T follicular helper cell (primary cell): Measurements from ENCODE around the gene MGME1.
"Not testable (repeated sequence)": the region's sequence is repeated elsewhere in the genome, so short reads cannot be mapped to it uniquely, and the experiment has no call there.

Experiments used
- DNase-seq: peaks from one replicate; pipeline ENCODE4 v3.0.0-alpha.2; 2020; ENCODE audit warnings: low read depth

Gene MGME1

DNA sequence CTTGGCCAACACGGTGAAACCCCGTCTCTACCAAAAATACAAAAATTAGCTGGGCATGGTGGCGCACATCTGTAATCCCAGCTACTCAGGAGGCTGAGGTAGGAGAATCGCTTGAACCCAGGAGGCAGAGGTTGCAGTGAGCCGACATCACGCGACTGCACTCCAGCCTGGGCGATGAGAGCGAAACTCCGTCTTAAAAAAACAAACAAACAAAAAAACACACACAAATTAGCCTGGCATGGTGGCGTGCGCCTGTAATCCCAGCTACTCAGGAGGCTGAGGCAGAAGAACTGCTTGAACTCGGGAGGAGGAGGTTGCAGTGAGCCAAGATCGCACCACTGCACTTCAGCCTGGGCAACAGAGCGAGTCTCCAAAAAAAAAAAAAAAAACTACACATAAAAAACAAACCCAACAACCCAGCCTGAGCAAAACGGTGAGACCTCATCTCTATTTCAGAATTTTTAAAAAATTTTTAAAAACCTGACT is 8.4 kb upstream of the MGME1 start:
- DNase-seq = not testable (repeated sequence)

DNA sequence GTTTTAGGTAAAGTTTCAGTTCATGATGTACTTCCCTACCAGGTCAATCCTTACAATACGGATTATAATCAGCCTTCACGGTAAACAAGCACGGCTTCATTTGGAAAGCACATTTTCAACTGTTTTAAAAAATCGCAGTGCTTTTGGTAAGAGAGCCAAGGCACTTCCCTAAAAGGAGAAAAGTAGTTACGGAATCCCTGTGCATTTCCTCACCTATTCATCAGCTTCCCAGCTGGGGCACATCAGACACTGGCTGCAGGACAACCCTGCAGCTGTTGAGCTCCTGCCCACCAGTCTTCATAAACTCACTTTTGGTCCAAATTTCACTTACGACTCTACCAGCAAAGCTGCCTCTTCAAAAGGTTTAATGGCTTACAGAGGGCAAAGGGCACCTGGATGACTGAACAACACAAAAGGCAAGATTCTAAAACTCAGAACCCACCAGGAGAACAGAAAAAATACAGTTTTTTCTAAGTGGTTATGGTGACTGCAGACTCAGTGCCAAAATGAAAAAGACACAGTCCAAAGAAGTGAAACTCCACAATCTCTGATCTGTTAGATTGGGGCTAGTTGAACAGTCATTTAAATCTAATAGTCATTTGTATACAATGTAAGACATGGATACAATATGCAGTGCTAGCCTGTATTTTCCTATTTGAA is 7.8 kb upstream of the MGME1 start:
- DNase-seq = no peak

DNA sequence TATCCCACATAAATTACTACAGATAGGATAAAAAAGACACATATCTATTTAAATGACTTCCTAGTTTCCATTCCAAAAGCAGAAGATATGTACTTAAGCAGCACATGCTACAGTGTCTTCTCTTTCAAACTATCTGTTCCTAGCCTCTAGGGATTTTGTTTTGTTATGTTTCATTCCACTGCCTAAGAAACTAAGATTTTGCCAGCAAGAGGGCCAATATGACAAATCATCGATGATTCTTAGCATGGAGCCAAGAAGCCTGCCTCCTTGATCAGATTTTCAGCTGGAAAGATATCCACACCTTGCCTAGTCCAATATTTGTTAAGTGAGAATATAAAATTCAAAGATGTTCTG is 7.3 kb upstream of the MGME1 start:
- DNase-seq = no peak

DNA sequence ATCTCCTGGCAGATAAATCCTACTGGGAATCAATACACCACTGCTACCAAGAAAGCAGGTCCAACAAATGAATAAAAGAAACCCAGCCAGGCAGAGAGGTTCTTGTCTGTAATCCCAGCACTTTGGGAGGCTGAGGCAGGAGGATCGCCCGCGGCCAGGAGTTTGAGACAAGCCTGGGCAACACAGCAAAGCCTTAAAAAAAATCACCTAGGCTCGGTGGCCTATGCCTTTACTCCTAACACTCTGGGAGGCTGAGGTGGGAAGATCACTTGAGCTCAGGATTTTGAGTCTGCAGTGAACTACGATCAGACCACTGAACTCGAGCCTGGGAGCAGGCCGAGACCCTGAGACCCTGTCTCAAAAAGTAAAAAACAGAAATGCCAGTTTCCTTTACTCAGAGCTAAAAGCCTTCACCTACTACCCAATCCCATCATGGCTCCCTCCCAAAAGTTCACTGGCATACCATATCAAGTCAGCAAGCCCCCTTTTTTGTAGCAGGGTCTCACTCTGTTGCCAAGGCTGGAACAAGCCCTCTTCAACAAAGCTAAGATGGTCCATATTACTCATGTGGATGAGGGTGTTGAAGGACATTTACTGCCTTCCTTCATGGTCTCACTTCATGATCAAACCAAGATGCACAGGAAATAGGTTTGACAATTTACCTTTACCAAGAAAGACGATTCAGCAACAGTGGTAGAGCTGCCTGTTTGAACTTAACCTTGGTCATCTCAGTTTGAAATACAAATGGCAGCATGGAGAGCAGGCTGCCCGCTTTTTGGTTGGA is 5.5 kb upstream of the MGME1 start:
- DNase-seq = no peak

DNA sequence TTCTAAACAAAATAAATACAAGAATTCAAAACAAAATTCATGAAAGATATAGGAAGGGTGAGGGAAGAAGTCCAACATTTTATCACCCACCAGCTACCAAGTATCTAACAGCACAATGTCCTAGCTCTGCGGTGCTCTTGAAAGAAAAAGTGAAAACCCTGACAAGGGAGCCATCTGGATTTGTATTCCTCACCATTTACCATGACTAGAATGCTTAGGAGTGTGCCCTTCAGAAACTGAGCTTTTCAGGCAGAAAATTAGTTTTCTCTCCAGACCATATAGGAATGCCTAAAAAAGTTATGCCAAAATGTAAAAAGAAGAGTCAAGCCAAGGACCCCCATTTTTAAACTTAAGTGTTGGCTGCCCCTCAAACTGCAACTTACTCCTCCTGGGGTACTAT is 4.7 kb upstream of the MGME1 start:
- DNase-seq = no peak

DNA sequence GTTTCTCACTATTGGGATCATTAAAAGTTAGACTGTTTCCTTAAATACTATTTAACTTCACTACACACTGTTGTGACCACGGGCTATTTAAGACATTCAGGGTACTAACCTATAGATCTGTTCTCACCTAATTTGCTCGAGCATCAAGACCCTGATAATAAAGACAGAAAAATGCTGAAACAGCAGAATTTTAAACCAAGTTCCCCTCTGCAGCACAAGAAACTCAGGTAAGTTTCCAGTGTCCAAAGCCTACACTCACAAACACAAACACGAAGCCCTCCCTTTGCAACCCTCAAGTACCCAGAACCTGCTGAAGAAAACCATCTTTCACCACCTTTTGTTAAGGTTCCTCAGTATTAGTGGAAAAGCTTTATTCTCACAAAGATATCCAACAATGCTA is 4.2 kb upstream of the MGME1 start:
- DNase-seq = no peak

DNA sequence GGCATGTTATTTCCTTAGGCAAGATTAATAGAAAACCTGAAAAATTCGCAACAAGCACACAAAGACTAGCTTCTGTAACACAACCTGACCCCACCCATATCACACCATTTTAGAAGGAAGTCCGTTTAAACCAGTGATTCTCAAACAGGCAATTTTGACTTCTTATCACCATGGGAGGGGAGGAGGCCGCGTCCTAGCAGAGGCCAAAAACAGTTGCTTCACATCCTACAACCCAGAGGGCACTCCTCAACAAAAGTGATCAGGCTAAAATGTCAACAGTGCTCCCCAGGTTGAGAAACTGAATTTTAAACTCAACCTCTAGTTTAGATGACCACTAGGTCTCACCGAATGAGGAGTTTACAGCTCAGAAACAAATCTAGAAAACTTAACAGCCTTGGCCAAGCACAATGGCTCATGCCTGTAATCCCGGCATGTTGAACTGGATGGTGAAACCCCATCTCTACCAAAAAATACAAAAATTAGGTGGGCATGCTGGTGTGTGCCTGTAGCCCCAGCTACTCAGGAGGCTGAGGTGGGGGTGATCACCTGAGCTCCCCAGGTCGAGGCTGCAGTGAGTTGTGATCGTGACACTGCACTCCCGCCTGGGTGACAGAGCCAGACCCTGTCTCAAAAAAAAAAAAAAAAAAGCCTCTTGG is 3.6 kb upstream of the MGME1 start:
- no peak for DNase-seq

DNA sequence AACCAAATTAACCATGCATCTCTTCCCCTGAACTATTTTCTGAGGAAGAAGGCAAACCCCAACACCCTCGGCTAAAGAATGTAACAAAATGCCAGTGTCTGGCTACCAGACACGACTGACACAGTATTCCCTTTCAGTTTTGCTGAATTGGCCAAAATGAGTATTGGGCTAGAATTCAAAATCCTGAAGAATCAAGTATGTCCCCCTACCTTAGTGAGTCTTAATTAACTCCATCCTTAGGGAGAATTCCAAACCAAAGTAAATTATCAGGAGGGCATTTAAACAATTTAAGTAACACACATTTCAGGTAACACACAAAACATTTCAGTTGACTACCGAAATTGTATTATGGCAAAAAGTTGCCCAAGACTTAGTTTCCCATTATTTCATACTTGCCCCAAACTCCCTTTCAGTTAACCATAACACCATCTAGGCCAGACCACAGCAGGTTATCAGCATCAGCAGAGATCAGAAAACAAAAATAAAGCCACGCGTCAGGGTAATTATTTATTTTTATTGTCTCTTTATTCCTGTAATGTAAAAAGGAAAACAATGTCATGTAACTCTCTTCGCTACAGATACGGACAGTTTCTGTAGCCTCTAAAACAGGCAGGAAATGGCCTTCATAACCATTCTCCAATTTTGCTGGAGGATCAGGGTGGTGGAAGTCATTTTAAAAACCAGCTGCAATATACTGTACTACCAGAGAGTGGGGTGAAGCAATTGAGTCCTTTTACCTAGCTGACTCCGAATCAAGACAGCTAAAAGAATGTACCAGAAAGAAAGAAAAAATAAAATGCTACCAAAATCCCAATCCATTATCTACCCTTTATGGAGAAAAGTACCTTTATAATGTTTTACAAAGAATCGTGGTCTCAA is 2.1 kb upstream of the MGME1 start:
- no peak for DNase-seq

DNA sequence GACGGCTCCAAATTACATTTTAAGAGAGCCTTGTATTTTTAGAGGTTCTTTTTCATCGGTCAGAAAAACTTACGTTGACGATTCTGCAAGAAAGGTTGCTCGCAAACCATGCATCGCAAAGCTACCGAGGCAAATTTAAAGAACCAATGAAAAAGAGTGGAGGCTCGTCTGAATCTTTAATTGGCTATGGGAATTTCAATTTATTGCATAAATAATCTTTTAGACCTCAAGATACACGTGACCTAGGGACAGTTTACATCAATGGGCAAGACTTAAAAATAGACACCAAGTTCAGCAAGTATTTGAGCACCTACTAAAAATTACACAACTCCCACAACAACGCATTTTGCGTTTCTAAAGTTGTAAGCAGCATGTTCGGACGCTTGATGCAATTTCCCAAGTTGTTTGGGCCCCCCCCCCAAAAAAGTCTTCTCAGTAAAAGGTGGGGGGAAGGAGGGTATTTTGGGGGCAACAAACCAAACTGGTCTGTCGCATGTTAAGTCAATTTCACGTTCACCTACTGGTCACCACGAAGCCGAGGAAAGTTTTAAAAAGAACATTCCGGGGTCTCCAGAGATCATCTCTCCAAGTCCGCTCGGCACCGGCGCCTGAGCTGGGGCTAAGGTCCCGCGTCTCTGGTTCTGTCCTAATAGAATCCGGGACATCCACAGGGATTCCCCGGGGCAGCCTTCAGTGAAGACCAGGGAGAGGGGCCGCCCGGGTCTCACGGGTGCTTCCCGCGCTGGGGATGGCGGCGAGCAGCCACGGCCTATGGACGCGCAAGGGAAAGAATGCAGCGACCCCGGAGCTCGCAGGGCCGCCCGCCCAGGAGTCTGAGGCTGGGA is 1.1 kb upstream of the MGME1 start:
- no peak for DNase-seq

DNA sequence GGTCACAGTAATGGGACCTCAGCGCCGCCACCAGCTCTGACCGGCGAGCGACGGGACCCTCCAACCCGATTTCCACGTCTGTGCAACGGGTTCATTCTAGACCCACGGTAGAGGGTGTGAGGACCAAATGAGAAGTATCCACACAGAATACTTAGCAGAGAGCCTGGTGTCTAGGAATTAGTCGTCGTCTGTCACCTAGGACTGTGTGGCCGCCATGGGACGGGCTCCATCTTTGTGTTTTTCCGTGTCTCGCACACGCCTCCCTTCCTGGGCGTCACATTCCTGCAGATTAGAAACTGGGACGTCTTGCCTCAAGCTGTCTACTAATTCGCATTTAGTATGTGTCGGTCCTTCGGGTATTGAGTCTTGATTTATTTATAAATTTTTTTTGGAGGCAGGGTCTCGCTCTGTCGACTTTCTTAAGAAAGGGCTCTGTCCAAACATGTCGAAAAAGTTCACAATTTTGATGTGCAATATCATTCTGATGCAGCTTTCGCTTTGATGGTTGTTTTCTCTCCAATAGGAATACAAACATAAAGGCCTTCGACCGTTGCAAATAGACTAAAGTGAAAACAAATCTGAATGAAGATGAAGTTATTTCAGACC is 563 bp downstream of the MGME1 start:
- DNase-seq = peak; percentile 7

DNA sequence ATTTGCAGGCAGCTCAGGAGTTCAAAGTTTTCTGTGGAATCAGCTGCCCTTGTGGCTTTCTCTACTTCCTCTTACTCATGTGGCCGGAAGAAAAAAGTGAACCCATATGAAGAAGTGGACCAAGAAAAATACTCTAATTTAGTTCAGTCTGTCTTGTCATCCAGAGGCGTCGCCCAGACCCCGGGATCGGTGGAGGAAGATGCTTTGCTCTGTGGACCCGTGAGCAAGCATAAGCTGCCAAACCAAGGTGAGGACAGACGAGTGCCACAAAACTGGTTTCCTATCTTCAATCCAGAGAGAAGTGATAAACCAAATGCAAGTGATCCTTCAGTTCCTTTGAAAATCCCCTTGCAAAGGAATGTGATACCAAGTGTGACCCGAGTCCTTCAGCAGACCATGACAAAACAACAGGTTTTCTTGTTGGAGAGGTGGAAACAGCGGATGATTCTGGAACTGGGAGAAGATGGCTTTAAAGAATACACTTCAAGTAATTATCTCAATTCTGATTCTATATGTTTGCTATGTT is 1.1 kb downstream of the MGME1 start:
- DNase-seq = no peak

DNA sequence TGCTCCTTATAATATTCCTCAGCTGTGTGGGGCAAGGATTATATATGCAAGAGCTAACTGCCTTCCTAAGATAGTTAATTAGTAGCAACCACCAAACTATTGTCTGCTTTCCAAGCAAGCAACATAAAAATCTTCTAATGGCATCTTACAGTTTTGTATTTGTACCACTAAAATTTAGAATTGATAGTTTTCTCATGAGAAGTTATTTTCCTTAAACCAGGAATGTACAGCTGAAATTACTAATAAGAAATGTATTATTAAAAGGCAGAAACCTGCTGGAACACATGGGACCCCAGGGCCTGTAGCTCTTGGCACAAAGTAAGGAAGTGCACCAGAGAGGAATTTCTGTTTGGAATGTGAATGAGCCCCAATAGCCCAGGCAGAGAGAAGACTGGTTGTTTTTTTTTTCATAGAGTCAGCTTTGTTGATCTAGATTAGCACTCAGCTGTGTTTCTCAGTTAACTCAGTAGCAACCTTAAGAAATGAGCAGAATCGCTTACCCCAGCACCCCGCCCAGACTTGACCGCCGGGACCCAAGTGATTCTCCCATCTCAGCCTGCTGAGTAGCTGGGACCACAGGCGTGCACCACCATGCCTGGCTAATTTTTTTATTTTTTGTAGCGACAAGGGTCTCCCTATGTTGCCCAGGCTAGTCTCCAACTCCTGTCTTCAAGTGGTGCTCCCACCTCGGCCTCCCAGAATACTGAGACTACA is 2.6 kb downstream of the MGME1 start:
- no peak for DNase-seq

DNA sequence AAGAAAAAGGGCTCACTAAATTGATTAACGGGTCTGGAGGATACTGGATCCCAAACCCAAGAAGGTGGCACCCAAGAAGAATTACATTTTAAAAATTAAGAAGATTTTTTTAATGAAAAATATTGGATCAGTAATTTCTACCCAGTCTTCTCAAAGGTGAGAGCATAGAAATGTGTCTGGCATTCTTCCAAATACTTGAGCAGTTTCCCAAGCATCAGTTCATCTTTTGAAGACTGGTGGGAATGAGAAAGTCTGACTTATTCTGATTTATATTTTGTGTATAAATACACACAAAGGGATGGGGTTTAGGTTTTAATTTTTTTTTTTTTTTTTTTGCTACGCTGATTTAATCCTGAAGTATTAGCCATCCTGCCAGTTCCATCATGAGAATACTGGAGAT is 3.3 kb downstream of the MGME1 start:
- no peak for DNase-seq

DNA sequence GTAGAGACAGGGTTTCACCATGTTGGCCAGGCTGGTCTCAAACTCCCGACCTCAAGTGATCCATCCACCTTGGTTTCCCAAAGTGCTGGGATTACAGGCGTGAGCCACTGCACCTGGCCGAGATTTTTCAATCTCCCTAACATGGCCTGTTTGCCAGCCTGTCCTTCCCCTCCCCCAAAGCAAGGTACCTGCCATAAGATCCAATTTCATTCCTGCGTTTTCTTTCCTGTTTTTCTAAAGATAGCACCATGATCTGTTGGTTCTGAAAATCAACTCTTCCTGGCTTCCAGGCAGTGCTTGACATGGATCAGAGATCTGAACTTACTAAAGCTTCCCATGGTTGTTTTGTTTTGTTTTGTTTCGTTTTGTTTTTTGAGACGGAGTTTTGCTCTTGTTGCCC is 7.5 kb downstream of the MGME1 start:
- no peak for DNase-seq

DNA sequence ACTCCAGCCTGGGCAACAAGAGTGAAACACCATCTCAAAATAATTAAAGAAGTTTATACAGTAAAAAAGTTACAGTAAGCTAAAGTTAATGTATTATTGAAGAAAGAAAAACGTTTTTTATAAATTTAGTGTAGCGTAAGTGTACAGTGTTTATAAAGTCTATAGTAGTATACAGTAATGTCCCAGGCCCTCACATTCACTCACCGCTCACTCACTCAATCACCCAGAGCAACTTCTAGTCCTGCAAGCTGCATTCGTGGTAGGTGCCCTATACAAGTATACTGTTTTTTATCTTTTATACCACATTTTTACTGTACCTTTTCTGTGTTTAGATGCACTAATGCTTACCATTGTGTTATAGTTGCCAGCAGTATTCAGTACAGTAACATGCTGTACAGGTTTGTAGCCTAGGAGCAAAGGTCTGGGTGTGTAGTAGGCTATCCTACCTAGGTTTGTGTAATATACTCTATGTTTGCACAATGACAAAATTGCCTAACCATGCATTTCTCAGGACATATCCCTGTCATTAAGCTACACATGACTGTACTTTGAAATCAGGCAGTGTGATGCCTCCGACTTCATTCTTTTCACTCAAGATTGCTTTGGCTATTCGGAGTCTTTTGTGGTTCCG is 16.7 kb downstream of the MGME1 start:
- DNase-seq = no peak

DNA sequence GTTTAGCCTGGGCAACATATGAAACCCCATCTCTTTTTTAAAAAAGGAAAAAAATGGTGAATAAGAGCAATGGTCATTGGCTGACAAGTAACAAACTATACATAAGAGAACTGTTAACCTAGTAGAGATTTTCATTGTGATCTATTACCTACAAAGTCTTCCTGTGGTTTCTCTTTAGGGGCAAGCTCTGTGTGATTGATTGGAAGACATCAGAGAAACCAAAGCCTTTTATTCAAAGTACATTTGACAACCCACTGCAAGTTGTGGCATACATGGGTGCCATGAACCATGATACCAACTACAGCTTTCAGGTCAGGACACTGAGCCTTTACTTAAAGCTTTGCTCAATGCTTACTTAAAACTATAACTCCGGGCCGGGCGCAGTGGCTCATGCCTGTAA is 19.2 kb downstream of the MGME1 start:
- no peak for DNase-seq

DNA sequence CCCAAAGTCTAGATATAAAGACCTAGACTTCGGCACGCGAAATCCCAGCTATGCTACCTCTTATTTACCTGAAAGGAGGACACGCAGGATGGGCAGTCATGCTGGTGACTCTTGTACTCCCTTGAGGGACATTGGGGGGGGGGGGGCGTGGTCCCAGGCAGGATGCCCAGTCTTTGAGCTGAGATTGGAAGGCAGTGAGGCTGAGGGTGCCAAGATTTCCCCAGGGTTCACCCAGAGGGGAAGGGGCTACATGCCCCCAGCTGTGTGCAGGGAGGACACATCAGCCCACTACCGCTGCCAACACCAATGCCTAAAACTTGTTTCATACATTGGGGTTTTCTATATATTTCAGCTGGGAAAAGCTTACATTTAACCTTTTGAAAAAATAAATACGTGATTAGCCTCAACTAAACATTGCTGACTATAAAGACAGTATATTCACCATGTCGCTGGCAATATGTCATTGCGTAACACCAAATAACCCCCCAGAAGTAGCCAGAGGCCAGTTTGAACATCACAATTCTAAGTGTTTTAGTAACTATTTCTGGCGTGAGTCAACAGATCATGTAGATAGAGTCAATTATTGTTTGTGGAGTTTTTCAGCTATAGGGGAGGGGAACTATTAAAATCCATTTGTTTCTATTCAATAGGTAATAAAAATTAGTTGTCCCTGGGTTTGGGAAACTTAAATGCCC is 21.6 kb downstream of the MGME1 start:
- DNase-seq = no peak

DNA sequence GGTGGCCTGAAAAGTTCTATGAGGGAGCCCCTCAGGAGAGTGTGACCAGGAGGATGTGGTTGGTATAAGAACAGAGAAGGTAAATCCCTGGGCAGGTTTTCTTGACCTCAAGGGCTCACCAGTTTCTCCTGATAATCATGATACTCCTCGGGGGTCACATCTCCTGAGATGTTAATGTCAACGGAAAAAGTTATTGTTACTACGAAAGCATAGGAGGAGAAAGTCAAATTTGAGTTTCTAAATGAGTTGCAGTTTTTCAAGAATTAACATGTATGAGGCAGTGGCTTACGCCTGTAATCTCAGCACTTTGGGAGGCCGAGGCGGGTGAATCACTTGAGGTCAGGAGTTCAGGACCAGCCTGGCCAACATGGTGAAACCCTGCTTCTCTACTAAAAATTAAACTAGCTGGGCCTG is 23.4 kb downstream of the MGME1 start:
- DNase-seq = no peak
